Loucy (cell line): Measurements from ENCODE around the gene PRSS1.

ENCODE experiments used
- H2AFZ ChIP-seq: fragments of 200-600 bp; sonication (generic); 2 replicates; pipeline ENCODE4 v1.6.0; 2016; ENCODE audit warnings: antibody characterized with exemption, mild to moderate bottlenecking, low read length, moderate library complexity
- H3F3A ChIP-seq: fragments of 200-600 bp; 2 replicates; pipeline ENCODE4 v1.6.0; 2016; ENCODE audit warnings: antibody characterized with exemption, low read depth, mild to moderate bottlenecking
- H3K27me3 ChIP-seq: fragments of 200-600 bp; sonication (generic); 2 replicates; pipeline ENCODE4 v1.6.1; 2014; ENCODE audit warnings: low read length, mild to moderate bottlenecking; ENCODE audit not compliant: insufficient read depth, poor library complexity, severe bottlenecking
- H3K36me3 ChIP-seq: fragments of 200-600 bp; sonication (generic); 2 replicates; pipeline ENCODE4 v1.6.1; 2016; ENCODE audit warnings: low read length; ENCODE audit not compliant: insufficient read depth
- H3K4me1 ChIP-seq: fragments of 200-600 bp; sonication (generic); 2 replicates; pipeline ENCODE4 v1.5.1; 2014; ENCODE audit warnings: low read length, mild to moderate bottlenecking; ENCODE audit not compliant: insufficient read depth, poor library complexity, severe bottlenecking
- H3K4me2 ChIP-seq: fragments of 200-600 bp; sonication (generic); 2 replicates; pipeline ENCODE4 v1.6.0; 2014; ENCODE audit warnings: antibody characterized with exemption, low read length, low read depth, mild to moderate bottlenecking; ENCODE audit not compliant: poor library complexity, severe bottlenecking
- H3K4me3 ChIP-seq: fragments of 200-600 bp; sonication (generic); 2 replicates; pipeline ENCODE4 v1.5.1; 2014; ENCODE audit warnings: low read length, mild to moderate bottlenecking, mixed read lengths; ENCODE audit not compliant: poor library complexity, severe bottlenecking
- H3K79me2 ChIP-seq: fragments of 200-600 bp; sonication (generic); 2 replicates; pipeline ENCODE4 v1.6.1; 2014; ENCODE audit warnings: low read length; ENCODE audit not compliant: insufficient read depth
- H3K9ac ChIP-seq: fragments of 200-600 bp; sonication (generic); 2 replicates; pipeline ENCODE4 v1.6.0; 2014; ENCODE audit warnings: mild to moderate bottlenecking, low read depth, low read length, moderate library complexity; ENCODE audit not compliant: poor library complexity, severe bottlenecking
- H3K9me2 ChIP-seq: fragments of 200-600 bp; sonication (generic); replicated peaks from 2 replicates; pipeline ENCODE4 v1.6.1; 2016; ENCODE audit warnings: low read depth, low read length, mixed read lengths
- H3K9me3 ChIP-seq: fragments of 200-600 bp; sonication (generic); 2 replicates; pipeline ENCODE4 v1.6.1; 2014; ENCODE audit warnings: mild to moderate bottlenecking, antibody characterized with exemption, low read length, low read depth; ENCODE audit not compliant: insufficient read depth
- H4K20me1 ChIP-seq: fragments of 200-600 bp; sonication (generic); 2 replicates; pipeline ENCODE4 v1.6.0; 2014; ENCODE audit warnings: antibody characterized with exemption, low read length, mild to moderate bottlenecking; ENCODE audit not compliant: insufficient read depth, poor library complexity, severe bottlenecking
- CTCF ChIP-seq: fragments of 200-600 bp; sonication (generic); conservative IDR thresholded peaks from 2 replicates; pipeline ENCODE4 v1.5.1; 2014; ENCODE audit warnings: mild to moderate bottlenecking, antibody characterized with exemption, low read length
- EZH2phosphoT487 ChIP-seq: fragments of 200-600 bp; IDR thresholded peaks from 2 replicates; pipeline ENCODE4 v1.6.1; 2018; ENCODE audit warnings: antibody characterized with exemption, mild to moderate bottlenecking, moderate library complexity, borderline replicate concordance

Gene PRSS1

GRCh38 chr7:142796001-142796500 is 46.8 kb downstream of the PRSS1 start:
- Histone ChIP-seq H3K36me3 (peaks cover 49% of the 10 kb centered on the region), H3K27me3 (peaks cover 35% of the 10 kb centered on the region), H3K4me3 (peak overlapping the region; percentile 93), H3F3A (peaks cover 9% of the 10 kb centered on the region; the same call in 1 of the 2 replicates), H3K4me2 (peak overlapping the region; percentile 100), H3K4me1 (peaks cover 20% of the 10 kb centered on the region), H3K9me3 (no peaks in the 10 kb centered on the region), H4K20me1 (peaks cover 4% of the 10 kb centered on the region), H3K9ac (peak overlapping the region; percentile 100), H3K9me2 (no peaks in the 10 kb centered on the region), H3K79me2 (peaks cover 50% of the 10 kb centered on the region), H2AFZ (no peak overlapping the region)
- TF ChIP-seq CTCF (no peak), EZH2phosphoT487 (no peak)

DNA sequence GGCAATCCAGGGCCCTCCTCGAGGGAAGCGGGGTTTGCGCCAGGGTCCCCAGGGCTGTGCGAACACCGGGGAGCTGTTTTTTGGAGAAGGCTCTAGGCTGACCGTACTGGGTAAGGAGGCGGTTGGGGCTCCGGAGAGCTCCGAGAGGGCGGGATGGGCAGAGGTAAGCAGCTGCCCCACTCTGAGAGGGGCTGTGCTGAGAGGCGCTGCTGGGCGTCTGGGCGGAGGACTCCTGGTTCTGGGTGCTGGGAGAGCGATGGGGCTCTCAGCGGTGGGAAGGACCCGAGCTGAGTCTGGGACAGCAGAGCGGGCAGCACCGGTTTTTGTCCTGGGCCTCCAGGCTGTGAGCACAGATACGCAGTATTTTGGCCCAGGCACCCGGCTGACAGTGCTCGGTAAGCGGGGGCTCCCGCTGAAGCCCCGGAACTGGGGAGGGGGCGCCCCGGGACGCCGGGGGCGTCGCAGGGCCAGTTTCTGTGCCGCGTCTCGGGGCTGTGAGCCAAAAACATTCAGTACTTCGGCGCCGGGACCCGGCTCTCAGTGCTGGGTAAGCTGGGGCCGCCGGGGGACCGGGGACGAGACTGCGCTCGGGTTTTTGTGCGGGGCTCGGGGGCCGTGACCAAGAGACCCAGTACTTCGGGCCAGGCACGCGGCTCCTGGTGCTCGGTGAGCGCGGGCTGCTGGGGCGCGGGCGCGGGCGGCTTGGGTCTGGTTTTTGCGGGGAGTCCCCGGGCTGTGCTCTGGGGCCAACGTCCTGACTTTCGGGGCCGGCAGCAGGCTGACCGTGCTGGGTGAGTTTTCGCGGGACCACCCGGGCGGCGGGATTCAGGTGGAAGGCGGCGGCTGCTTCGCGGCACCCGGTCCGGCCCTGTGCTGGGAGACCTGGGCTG is 47.5 kb downstream of the PRSS1 start:
- Histone ChIP-seq H3K4me3 (peak overlapping the region; percentile 93), H3K27me3 (peaks cover 35% of the 10 kb centered on the region), H3K4me2 (peak overlapping the region; percentile 100), H3K4me1 (peaks cover 25% of the 10 kb centered on the region), H3F3A (peaks cover 12% of the 10 kb centered on the region), H3K9ac (peak overlapping the region; percentile 100), H3K9me3 (no peaks in the 10 kb centered on the region), H2AFZ (no peak overlapping the region), H3K79me2 (peaks cover 57% of the 10 kb centered on the region), H4K20me1 (peaks cover 4% of the 10 kb centered on the region), H3K9me2 (no peaks in the 10 kb centered on the region), H3K36me3 (peaks cover 55% of the 10 kb centered on the region)
- TF ChIP-seq EZH2phosphoT487 (no peak), CTCF (no peak)

DNA sequence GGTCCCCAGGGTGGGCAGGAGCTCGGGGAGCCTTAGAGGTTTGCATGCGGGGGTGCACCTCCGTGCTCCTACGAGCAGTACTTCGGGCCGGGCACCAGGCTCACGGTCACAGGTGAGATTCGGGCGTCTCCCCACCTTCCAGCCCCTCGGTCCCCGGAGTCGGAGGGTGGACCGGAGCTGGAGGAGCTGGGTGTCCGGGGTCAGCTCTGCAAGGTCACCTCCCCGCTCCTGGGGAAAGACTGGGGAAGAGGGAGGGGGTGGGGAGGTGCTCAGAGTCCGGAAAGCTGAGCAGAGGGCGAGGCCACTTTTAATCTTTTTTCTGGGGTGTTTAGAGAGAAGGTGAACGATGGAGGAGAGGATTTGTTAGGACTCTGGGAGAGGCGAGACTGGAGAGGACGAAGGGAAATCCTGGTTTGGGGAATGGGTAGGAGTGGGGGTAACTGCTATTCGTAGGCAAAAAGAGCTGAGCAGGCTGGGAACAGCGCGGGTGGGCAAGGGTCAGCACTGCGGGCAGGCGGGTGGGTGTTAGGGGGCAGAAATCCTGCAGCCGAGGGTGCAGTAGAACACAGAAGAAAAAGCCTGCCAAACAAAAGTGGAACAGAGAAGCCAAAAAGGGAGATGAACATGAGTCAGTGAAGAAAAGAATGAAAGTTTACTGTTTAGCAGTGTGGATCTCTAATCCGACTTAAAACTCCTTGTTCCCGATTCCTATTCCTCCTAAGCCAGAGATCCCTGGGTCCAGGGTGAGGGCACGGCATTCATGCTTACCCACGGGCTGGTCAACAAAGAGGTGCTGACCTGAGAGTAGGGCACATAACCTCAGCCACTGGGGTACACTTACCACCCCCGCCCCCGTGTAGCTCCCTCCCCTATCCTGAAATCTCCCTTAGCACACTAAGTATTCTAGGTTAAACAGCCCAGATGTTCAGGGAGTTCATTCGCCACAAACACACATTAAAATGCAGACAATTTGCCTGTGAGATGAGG is 48.4 kb downstream of the PRSS1 start:
- H3K4me3 ChIP-seq = peak overlapping the region; percentile 93
- H3K79me2 ChIP-seq = peaks cover 66% of the 10 kb centered on the region
- TF ChIP-seq CTCF (no peak), EZH2phosphoT487 (no peak)
- H3K4me2 ChIP-seq = peak overlapping the region; percentile 100
- H3F3A ChIP-seq = peaks cover 22% of the 10 kb centered on the region
- H3K9me2 ChIP-seq = no peaks in the 10 kb centered on the region
- H4K20me1 ChIP-seq = peaks cover 4% of the 10 kb centered on the region
- H3K4me1 ChIP-seq = peaks cover 34% of the 10 kb centered on the region
- no peak overlapping the region for H2AFZ ChIP-seq
- H3K36me3 ChIP-seq = peaks cover 64% of the 10 kb centered on the region
- H3K9ac ChIP-seq = peak overlapping the region; percentile 100
- H3K27me3 ChIP-seq = peaks cover 35% of the 10 kb centered on the region
- H3K9me3 ChIP-seq = no peaks in the 10 kb centered on the region
